HG03095 (cell line): ENCODE data around the gene NECTIN4.

Experiments used
- ATAC-seq: cut with Tn5 transposase; IDR thresholded peaks from one replicate; pipeline ENCODE4 v1.9.1; 2021; ENCODE audit warnings: moderate library complexity; ENCODE audit not compliant: unreplicated experiment

NECTIN4 gene

DNA sequence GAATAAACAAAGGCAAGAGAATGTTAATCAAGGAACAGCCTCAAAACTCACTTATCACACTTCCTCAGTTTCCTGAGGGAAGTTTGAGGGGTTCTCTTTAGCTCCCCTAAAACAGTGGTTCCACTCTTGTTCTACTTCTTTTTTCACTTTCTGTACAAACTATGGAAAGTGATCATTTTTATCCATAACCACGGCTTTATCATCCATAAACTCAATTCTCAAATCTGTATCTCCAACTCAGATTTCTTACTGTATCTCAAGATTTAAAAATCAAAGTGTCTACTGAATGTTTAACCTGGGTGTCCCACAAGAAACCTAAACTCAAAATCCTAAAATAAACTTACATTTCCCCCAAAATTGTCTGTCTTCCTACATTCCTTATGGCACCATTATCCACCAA lies 24.6 kb upstream of the NECTIN4 start:
- no peak for ATAC-seq

DNA sequence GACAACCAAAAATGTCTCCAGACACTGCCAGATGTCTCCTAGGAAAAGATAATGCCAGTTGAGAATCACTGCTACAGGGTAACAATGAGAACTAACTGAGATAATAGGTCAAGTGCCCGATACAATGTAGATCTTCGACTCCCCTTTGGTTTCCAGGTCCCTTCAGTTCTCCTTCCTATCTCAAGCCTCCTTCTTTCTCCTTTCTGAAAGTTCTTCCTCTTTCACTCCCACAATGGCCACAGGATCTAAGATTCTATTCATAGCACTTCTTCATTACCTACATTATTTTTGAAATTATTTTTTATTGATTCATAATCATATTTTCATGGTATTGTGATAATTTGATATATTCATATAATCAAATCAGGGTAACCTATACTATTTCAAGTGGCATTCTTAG lies 22.2 kb upstream of the NECTIN4 start:
- ATAC-seq, result no peak

DNA sequence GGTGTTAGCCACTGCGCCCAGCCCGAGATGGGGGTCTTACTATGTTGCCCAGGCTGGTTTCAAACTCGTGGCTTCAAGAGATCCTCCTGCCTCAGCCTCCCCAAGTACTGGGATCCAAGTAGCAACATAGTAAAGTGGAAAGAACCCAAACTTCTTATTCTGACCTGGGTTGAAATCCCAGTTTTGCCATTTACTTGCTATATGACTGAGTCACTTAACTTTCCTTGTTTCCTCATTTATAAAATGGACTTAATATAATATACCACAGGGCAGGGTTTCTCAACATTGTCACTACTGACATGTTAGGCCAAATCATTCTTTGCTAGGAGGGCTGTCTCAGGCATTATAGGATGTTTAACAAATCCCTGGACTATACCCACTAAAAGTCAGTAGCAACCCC lies 21.8 kb upstream of the NECTIN4 start:
- ATAC-seq, result no peak

DNA sequence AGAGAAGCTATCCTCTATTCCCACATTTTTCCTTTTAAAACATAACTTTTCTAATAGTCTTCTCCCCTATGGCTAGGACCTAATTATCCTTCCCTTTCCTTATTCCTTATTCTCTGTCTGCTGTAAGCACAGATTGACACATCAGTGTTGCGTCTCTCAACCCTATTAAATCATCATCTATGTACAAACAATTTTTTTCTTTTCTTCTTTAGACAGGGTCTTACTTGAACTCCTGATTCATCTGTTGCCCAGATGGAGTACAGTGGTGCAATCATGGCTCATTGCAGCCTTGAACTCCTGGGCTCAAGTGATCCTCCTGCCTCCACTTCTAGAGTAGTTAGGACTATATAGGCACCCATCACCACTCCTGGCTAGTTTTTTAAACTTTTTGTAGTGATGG lies 17.1 kb upstream of the NECTIN4 start:
- no peak for ATAC-seq

DNA sequence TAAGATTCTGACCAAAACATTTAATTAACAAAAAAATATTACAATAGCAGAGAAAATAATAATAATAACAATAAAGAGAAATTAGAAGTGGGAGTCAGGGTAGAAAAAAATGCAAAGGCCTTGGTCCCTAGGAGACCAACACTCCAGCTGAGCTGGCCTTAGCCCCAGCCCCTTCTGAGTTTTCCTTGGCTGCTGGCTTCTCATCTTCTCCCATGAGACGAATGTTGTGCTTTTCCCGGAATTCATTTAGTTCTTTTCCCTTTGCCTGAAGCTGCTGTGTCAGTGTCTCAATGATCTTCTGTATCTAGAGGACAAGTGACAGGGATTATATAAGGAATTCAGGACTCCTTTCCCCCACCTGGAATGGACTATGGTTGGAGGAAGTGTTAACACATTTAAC lies 11.2 kb upstream of the NECTIN4 start:
- no peak for ATAC-seq

DNA sequence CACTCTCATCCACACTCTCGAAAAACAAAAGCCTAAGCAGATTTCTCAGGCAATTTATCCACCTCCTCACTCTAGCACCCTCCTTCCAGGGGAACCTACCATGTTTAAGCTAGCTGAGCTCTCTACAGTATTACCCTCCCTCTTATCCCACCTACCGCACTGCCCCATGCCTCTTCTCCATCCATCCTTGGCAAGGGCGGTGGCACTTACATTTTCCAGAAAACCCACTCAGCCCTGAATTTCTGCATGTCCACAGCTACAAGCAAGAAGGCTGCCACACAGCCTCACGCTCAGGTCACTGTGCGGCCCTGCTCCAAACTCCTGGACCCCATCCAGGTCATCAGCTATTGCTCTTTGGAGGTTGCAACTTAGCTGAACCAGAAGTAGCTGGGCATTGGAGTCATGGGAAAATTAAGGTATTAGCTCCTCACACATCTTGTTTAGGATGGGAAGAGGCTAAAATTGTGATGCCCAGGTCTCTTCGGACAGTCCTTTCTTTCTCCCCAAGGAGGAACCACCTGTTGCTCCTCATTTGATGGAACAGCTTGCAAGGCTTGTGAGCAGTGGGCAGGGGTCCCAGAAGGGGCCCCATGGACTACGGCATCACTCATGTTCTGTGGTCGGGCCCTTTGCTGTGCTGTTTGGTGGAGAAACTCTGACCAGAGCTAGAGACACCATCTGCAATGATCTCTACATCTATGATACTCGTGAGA lies 9.9 kb upstream of the NECTIN4 start:
- ATAC-seq, result no peak

DNA sequence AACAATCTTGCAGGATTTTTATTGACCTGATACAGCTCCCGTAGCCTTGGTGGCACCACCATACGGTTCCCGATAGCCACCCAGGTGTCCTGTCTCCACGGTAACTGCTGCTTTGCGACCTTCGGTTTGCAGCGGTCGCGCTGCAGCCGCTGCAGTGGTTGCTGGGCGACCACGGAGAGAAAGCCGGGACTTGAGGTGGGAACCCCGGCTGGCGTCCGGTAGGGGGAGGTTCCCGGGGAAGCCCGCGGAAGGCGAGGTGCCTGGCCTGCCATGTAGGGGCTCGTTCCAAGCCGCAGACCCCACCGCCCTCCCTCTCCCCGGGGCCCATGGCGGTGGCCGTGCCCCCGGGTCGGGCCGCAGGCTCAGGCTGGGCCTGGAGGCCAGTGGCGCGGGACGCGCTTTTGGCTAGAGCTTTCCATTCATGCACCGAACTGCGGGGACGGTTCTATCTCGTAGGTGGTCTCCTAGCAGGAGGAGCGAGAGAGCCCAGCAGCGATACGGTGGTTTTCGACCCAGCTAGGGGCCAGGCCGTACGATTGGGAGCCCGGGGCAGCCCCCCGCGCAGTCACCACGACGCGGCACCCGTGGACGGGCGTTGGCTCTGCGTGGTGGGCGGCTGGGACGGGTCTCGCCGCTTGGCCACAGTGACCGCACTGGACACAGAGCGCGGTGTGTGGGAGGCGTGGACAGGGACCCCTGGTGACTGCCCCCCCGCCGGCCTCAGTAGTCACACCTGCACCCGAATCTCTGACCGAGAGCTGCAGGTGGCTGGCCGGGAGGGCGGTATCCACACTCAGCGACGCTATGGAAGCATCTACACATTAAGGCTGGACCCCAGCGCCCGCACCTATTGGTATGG lies 9.1 kb upstream of the NECTIN4 start, which contains the start of gene KLHDC9:
Gene KLHDC9, plus strand, starts transcription at position 152 of the 859 bp plus-strand sequence. Its CDS starts 175 bp downstream, at position 327.
- ATAC-seq, result peak; percentile 53

DNA sequence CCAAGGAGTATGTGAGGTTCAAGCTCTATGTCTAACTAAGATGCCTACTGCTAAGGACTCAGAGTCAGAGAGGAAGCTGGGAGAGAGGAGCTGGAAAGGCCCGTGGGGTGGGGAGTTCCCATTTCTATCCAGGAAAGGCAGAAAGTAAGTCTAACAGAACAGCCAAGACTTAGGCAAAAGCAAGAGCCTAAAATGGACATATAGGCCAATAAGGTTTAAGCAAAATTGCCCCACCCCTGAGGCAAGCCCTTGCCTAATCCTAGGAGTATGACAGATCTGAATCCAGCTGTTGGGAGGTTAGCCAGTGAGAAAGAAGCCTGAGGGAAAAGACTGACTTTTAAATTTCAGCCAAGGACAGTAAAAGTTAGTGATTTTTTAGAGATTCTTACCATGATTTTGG lies 7.2 kb upstream of the NECTIN4 start:
- no peak for ATAC-seq

DNA sequence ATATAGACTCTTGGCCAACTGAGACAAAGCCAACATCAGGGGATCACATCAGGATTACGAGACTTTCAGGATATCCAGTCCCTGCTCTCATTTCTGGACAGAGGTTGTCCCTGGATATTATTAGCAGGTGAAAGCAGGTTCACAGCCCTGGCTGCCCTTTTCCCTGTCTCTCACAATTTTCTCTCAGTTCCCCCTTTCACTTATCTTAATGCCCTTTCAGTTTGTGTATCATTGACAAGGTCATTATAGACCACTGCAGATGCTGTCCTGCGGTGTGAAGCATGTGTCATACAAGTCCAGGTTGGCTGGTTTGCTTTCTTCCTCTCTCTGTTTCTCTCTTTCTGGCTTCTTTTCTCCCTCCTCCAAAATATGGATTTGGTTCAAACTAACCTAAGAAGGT lies 6.7 kb upstream of the NECTIN4 start:
- peak; percentile 33 for ATAC-seq

DNA sequence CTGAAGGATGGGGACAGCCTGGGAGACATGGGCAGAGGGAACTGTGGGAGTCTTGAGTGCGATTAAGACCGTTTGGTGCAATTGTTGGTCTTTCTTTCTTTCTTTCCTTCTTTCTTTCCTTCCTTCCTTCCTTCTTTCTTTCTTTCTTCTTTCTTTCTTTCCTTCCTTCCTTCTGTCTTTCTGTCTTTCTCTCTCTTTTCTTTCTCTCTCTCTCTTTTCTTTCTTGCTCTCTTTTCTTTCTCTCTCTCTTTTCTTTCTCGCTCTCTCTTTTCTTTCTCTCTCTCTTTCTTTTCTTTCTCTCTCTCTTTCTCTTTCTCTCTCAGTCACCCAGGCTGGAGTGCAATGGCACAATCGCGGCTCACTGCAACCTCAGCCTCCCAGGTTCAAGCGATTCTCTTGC lies 5.9 kb upstream of the NECTIN4 start:
- ATAC-seq, result no peak

DNA sequence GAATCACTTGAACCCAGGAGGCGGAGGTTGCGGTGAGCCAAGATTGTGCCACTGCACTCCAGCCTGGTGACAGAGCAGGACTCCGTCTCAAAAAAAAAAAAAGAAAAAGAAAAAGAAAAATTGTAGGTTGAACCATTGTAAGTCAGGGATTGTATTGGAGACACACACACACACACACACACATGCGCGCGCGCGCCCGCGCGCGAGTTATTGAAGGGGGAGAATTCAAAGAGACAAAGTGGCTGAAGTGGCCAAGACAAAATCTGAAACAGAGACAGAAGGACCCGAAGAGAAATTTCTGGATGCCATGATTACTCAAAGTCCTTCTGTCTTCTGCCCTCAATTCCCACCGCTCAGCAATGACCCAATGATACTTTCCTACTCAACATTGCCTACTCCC lies 5.1 kb upstream of the NECTIN4 start:
- ATAC-seq, result no peak

DNA sequence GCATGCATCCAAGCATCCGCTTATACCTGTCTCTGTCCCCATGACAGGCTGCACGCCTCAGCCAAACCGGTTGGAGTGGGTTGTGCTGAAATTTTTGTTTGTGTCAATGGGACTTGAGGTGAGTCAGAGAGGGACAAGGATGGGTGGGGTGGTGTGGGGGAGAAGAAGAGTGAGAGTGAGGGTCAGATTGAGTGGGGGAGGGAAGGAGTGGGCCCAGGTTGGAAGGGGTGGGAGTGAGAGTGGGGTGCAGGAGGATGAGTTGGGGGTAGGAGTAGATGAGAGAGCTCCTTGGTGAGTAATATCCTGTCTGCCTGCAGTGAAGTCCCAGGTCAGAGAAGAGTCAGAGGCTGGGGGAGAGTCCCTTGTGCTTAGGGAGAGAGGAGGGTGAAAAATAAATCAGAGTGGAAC lies 3.3 kb upstream of the NECTIN4 start:
- no peak for ATAC-seq

DNA sequence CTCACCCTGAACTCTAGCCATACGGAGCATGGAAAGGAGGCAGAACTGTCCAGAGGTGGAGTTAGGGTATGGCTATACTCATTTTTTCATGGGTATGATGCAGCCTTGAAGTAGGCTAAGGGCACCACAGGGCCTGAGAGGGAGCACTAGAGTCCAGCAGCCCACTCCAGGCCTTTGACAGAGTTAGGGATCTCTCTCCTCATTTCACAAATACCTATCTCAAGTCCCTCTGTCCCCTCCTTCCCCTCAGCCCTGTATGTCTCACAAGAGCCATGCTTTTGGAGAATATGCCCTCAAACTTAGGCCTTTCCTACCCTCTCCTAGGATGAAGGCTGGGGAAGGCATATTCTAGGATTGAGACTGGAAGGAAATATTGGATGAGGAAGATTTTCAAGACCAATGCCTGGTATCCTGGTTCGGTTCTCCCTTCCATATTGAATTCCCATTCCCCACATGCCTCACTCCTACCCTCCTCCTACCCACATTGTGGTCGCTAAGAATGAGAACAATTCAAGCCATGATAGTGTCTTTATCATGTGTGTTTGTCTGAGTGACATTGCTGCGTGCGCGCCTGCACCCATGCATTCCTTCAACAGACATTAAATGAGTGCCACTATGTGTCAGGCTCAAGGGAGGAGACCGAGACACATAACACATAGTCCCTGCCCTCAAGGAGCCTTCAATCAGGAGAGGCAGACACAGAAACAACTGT lies 2.6 kb upstream of the NECTIN4 start:
- ATAC-seq, result no peak

DNA sequence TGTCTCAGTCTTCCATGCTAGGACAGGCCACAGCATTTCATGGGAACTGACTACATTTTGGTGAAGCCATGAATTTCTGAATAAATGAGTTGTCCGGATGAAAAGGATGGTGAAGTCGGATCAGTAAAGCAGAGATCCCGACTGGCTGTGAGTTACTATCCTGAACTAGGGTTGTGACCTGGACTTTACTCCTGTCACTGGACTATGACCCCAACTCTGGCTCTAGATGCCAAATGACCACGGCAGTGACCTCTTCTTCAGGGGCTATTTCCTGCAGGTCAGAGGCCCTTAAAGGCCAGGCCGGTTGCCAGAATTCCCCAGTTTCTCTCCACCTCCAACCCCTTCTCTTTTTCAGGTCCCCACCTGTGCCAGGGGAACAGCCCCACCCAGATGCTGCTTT lies 1.7 kb upstream of the NECTIN4 start:
- no peak for ATAC-seq

DNA sequence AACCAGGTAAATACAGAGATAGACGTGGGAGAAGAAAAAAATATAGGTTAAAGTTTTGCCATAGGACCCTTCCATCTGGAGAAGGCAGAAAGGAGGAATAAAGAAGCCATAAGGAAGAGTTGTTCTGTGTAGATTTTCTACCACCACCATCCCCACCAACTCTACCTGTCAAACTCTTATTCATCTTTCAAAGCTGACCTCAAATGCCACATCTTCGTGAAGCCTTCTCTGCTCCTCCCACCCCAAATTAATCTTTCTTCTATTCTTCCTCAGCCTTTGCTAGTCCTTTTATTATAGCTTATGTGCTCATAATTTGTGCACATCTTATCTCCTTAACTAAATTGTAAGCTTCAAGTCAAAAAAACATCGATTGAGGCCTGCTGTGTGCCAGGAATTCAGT lies 1.3 kb upstream of the NECTIN4 start:
- ATAC-seq, result no peak

DNA sequence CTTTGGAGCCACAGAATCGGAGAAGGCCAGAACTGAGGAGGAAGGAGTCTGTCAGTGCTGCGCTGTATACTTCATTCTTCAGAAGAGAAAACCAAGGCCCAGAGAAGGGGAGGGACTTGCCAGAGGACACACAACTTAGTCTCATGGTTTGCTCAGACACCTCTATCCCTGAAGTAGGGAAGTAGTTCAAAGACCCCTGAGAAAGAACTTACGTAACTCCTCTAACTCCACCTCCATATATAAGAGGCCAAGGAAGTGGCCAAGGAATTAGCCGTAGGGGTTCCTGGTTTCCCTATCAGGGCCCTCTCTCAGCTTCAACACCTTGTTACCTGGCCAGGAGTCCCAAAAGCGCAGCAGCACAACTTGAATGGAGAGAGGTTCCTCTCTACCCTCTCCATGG lies 580 bp upstream of the NECTIN4 start:
- no peak for ATAC-seq

DNA sequence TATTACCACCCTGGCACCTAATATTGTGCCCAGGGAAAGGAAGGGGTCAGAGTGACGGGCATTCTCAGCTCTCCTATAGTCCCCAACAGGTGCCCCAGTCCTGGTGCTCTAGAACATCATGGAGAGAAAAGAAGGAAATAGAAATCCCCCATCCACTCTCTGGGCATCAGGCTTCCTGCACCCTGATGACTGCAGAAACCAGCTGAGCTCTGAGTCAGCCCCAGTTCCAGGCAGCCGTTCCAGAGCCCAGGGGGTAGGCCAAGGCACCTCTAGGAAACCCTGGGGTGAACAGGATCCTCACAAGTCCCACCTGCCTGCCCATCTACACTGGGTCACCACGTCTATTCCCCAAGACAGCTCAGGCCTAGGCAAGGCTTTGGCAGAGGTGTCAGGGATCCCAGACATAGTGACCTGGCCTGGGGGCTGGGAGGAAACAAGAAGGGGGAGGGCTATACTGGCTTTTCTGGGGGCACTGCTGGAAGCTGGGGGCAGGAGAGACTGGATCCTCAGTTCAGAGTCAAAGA lies 709 bp downstream of the NECTIN4 start:
- no peak for ATAC-seq

DNA sequence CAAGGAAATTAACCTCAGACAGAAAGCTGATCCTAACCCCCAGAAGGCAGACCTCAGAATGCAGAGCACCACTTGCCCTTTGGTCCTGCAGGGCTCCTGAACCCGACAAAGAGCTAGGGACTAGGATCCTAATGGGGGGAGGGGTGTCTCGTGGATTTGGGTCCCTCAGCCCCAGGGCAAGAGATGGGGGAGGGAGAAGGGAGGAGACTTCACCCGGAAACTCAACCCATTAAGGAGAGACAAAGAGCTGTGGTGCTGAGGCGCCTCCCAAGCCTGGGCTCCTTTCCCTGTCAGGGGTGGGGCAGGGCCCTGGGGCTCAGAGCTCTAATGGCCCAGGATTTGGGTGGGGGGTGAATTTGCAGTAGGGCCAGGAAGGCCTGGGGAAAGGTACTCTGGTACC lies 2.9 kb downstream of the NECTIN4 start:
- ATAC-seq, result no peak

DNA sequence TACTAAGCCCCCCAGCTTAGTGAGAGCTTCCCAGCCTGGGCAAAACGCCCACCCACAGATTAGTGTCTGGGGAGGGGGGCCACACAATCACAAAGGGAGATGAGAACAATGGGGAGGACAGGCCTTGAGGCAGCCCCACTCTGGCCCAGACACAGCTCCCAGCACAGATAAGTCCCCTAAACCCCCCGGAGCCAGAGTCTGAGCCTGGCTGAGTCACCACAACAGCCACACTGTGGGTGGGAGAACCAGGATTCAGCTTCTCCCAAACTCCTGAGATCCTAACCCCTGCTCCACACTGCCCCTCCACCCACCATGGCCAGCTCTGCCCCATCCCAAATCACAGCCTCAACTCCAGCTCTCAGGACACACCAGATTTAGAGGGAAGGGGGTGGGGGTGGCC lies 4.2 kb downstream of the NECTIN4 start:
- ATAC-seq, result no peak

DNA sequence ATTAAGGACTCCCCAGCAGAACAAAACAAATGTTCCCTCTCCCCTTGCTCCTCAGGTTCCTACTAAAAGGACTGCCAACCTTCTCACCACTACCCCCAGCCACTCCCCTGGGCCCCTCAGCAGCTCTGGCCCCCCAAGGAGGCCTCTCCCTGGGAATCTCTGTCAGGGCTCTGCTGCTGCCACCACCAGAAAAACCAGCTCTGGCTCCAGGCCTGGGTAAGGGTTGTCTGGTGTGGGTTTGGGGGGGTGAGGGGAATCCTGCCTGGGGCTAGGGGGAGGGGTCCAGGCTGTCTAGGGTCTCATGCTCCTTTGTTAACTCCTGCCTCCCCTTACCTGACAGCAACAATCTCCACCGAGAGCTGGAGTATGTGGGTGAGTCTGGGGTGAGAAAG lies 4.8 kb downstream of the NECTIN4 start:
- ATAC-seq, result no peak

DNA sequence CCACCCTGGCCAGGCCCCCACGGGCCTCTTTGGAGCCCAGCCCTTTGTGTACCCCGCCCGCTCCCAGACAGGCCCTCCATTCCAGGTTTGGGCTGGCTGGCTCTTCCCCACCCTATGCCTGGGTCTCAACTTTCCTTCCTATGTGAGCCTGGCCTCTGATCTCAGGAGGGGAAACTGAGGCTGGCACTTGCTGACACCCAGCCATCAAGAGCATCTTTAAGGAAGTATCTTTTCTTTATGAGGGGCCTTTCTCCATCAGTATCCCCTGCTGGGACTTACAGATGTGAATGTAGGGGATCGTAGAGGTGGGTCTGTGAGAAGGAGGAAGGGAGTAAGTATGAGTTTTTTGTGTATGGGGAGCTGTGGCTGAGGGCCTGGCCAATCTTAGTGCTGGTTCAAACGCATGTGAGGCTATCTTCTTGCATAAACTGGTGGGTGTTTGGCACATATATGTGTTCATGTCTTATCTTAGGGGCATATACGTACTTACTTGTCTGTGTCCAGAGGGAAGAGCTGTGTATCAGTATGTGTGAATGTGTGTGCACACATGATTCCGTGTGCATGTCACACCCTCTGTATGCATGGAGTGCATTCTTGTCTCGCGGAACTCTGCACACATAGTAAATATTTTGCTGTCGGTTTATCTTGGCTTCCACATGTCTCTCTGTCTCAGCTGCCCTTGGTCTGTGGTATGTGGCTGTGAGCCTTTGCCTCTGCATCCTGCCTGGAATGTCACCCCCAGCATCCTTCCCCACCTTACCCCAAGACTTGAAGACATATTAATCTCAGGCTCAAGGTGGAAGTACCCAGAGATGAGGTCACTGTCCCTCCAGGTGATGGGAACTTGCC lies 5.4 kb downstream of the NECTIN4 start:
- no peak for ATAC-seq
